AG10803 (cell line): Measurements from ENCODE around the gene ZNF322.

ENCODE experiments used
- DNase-seq: peaks from one replicate; pipeline ENCODE4 v3.0.0; 2010; ENCODE audit warnings: low read depth
- H3K4me3 ChIP-seq: 2 replicates; pipeline ENCODE4 v1.5.1; 2011; ENCODE audit warnings: mild to moderate bottlenecking, low read length, control low read depth
- TF ChIP-seq, protein P1 (sequence below): conservative IDR thresholded peaks from 2 replicates; pipeline ENCODE4 v1.5.1; 2011; ENCODE audit warnings: mild to moderate bottlenecking, low read length, control low read depth, inconsistent platforms

ZNF322 gene

DNA sequence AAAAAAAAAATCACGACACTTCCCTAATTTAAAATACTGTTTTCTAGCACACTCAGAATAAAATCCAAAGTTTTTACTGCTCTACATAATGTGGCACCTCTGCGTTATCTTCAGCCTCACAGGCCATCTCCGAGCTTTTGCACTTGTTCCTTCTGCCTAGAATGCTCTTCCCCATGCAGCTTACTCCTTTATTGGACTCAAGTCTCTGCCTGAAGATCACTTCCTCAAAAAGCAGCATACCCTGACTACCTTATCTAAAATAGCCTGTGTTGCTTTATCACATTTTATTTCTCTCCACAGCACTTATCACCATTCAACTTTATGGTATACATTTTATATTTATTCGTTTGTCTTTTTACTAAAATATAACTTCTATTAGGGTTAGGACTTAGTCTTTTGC lies 2.3 kb downstream of the ZNF322 start:
- DNase-seq = no peak
- TF ChIP-seq, protein P1, sequence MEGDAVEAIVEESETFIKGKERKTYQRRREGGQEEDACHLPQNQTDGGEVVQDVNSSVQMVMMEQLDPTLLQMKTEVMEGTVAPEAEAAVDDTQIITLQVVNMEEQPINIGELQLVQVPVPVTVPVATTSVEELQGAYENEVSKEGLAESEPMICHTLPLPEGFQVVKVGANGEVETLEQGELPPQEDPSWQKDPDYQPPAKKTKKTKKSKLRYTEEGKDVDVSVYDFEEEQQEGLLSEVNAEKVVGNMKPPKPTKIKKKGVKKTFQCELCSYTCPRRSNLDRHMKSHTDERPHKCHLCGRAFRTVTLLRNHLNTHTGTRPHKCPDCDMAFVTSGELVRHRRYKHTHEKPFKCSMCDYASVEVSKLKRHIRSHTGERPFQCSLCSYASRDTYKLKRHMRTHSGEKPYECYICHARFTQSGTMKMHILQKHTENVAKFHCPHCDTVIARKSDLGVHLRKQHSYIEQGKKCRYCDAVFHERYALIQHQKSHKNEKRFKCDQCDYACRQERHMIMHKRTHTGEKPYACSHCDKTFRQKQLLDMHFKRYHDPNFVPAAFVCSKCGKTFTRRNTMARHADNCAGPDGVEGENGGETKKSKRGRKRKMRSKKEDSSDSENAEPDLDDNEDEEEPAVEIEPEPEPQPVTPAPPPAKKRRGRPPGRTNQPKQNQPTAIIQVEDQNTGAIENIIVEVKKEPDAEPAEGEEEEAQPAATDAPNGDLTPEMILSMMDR = no peak
- H3K4me3 ChIP-seq = no peak overlapping the region

DNA sequence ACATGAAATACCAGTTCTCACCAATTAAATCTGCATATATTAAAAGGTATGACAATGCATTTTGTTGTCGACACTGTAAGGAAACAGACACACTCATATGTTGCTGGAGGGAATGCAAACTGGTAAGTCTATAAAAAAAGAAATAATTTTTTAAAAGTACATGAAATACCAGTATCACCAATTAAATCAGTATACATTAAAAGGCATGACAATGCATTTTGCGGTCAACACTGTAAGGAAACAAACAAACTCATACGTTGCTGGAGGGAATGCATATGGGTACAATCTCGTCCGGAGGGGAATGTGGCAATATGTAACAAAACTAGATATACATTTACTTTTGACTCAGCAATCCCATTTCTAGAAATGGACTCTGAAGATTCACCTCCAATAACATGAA lies 6.5 kb downstream of the ZNF322 start:
- DNase-seq = no peak
- TF ChIP-seq, protein P1 = no peak
- no peak overlapping the region for H3K4me3 ChIP-seq

DNA sequence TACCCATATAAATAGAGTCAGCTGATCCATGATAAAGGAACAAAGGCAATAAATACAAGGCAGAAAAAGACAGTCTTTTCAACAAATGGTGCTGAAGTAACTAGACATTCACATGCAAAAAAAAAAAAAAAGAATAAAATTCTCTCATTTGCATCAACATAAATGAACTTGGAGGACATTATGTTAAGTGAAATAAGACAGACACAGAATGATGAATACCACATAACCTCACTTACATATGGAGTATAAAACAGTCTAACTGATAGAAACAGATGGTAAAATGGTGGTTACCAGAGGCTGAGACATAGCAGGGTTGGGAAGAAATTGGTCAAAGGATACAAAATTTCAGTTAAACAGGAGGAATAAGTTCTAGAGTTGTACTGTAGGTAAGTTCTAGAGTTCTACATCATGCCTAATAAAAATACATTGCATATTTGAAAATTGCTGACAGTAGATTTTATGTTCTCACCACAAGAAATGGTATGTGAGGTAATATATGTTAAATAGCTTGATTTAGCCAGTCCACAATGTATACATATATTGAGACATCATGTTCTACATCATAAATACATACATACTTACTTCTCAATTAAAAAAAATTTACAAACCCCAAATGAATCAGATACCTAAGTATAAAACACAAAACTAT lies 8.3 kb downstream of the ZNF322 start:
- TF ChIP-seq, protein P1 = no peak
- no peak overlapping the region for H3K4me3 ChIP-seq
- DNase-seq = no peak

DNA sequence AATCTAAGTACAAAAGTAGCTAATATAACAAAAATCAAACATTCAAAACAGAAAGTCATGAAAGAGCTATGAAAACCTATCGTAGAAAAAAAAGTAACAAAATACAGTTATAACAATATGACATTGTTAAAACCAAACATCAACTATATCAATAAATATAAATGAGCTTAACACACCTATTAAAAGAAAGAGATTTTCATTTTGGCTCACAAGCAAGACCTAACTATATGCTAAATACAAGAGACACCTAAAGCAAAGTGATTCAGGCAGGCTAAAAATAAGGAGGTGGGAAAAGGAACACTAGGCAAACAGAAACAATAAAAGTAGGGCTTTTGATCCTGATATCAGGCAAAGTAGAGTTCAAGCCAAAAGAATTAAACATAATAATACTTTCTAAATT lies 13.5 kb downstream of the ZNF322 start:
- H3K4me3 ChIP-seq = no peak overlapping the region
- DNase-seq = no peak
- TF ChIP-seq, protein P1 = no peak

DNA sequence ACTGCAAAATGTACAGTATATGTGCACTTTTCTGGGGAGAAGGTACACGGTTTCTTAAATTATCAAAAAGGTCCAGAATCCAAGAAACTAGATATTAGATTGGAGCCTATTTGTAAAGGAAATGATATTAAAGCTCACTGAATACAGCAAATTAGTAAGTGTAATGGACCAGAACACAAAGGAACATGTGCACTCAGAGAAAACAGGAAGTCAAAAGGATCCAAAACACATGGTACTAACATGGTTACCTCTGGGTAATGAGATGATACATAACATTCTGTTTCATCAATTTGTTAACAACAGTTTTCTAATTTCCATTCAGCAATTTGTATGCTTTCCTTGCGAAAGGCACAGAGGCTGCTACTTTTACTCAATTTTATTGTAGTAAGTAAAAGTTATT lies 18.7 kb downstream of the ZNF322 start:
- no peak for DNase-seq
- H3K4me3 ChIP-seq = no peak overlapping the region
- TF ChIP-seq, protein P1 = no peak

DNA sequence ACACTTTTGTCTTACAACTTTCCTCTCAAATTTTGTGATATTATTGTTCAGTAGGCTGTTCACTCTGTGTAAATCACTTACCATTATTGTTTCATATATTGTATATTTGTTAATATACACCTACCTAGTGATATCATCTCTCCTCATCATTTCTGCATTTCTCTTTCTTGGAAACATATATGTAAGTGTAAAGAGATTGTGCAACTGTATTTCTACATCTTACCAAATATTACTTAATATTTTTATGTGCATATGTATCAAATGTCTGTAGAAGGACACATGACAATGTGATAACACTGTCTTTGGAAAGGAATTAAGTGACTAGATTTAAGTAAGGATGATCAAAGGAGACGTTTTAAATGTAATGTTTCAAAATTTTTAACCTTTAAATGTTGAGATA lies 30.2 kb downstream of the ZNF322 start:
- no peak for DNase-seq
- TF ChIP-seq, protein P1 = no peak
- no peak overlapping the region for H3K4me3 ChIP-seq

DNA sequence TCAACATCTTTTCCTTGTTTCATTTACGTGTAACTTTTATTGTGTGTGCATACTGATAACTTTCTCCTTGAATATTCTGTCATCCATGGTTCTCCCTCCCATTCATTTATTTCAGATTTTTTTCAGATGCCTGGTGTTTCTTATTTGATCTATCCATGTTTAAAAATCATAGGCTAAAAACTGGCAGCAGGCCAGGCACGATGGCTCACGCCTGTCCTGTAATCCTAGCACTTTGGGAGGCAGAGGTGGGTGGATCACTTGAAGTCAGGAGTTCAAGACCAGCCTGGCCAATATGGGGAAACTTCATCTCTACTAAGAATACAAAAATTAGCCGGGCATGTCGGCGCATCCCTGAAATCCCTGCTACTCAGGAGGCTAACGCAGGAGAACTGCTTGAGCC lies 31.7 kb downstream of the ZNF322 start:
- TF ChIP-seq, protein P1 = no peak
- no peak overlapping the region for H3K4me3 ChIP-seq
- DNase-seq = no peak
